Measurements from ENCODE around the gene NMRAL1. TPM values are rescaled to one million over a fixed set of nuclear protein-coding genes. Genes with fewer than 3 reads are reported as not detected.

NMRAL1 gene
- total RNA-seq, 1 donor from 2014 or later: 32.8 TPM

DNA sequence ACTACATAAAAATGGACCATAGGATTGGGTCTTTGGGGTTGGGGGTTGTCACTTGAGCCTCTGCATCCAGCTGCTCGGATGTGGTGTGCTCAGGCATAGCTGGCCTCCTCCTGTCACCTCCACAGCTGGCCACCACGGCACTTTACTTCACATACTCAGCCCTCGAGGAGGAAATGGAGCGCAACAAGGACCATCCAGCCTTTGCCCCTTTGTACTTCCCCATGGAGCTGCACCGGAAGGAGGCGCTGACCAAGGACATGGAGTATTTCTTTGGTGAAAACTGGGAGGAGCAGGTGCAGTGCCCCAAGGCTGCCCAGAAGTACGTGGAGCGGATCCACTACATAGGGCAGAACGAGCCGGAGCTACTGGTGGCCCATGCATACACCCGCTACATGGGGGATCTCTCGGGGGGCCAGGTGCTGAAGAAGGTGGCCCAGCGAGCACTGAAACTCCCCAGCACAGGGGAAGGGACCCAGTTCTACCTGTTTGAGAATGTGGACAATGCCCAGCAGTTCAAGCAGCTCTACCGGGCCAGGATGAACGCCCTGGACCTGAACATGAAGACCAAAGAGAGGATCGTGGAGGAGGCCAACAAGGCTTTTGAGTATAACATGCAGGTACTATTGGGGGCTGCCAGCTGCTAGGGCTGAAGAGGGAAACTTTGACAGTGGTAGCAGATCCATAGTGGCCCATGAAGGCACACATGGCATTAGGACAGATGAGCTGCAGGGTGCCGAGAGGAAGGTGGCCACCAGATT lies 33.3 kb upstream of the NMRAL1 start:
- intact Hi-C loops (cut with DNase I): no loop called here
- ATAC-seq (no peak), DNase-seq (ENCODE audit: low spot score) (no peak)

DNA sequence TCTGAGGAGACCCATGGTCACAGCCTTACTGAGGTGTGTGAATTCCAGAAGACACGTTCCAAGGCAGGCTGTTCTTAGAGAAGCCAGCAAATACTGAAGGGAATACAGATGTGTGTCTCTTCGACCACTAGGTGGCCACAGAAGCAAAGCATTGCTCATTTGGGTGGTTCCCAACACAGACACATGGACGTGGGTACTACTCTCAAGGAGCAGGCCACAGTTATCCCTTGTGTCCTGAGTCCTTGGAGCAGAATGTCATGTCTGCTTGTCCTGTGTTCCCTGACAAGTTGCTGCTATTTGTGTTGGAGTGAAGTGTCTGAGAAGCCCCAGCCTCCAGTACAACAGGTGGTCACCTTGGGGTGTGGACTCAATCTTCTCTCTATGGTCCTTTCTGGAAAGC lies 32.0 kb upstream of the NMRAL1 start:
- intact Hi-C loops (cut with DNase I): no loop called here
- ATAC-seq (peak; percentile 87), DNase-seq (ENCODE audit: low spot score) (no peak)

DNA sequence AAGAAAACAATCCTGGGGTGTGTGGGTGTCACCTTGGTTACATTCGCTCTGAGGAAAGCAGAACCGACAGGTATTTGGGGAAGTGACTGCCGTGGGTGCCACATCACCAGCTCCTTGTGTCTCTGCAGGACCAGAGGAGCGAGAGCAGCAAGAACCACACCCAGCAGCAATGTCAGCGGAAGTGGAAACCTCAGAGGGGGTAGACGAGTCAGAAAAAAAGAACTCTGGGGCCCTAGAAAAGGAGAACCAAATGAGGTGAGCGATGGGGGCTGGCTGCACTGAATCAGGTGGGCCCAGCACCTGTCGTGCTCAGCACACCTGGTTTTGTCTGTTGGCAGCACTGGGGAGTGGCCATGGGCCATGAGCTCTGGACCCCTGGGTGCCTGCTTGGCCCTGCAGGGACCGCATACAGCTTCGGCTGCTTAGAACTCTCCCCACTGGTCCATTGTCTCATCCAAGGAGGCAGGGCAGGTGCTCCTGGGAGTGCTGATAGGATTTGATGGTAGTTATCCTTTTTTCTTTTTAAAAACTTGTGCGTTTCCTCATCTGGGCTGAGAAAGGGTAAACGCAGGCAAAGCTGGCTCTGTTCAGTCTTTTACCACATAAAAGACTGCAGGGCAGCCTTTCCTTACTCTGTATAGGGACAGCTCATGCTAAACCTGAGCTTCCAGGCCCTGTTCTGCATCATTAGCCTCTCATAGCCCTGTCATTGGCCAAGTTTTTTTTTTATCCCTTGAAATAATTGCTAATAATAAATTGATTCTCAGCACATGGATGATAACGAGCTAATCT lies 31.1 kb upstream of the NMRAL1 start:
- intact Hi-C loops (cut with DNase I): no loop called here
- ATAC-seq: no peak

DNA sequence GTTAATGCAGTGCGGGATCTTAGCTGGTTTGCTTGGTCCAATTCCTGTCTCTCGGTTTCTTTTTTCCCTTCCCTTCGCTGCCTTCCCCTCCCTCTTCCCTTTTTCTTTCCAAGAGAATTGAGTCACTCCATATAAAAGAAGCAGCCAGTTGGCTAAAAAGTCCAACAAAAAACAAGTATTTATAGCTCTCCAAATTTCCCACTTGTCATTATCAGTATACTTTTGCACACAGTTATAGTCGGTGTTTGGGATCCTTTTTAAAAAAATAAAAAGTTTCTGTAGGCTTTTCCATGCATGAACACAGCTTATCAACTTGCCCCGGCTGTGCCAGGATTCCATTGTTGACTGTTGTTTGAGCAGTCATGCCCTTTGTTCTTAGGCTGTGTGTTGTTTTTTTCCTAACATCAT lies 26.6 kb upstream of the NMRAL1 start:
- ATAC-seq (peak; percentile 47), DNase-seq (ENCODE audit: low spot score) (no peak)
- intact Hi-C loops (cut with DNase I): no loop called here

More for the DNA sequence above, 31.1 kb upstream of the NMRAL1 start:
- no peak for DNase-seq (ENCODE audit: low spot score)

DNA sequence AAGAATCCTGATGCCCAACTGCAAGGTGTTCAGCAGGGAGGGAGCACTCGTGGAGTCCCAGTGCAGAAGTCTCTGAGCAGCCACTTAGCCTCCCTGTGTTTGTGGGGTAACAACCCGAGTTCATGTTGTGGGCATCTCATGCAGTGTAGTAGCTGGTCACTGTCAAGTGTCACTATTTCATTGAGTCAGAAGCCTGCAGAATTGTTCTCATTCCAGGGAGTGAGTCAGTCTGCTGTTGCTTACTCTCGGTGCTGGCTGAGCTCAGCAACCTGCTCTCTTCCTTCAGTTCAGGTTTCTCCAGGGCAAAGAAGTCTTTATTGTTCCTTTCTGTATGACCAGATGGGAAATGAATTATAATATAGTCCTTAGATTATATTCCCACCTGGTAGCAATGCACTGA lies 25.8 kb upstream of the NMRAL1 start:
- ATAC-seq (peak; percentile 80), DNase-seq (ENCODE audit: low spot score) (no peak)
- intact Hi-C loops (cut with DNase I): no loop called here

DNA sequence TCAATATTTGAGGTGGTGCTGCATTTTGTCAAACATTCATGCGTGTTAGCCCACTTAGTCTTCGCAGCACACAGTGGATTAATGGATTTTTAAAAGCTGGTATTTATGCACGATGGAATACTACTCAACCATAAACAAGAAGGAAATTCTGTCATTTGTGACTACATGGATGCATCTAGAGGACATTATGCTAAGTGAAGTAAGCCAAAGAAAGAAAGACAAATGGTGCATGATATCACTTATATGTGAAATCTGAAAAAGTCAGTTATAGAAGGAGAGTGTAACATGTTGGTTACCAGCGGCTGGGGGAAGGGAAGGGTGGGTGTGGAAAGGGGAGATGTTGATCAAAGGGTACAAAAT lies 24.8 kb upstream of the NMRAL1 start:
- ATAC-seq (no peak), DNase-seq (ENCODE audit: low spot score) (no peak)
- intact Hi-C loops (cut with DNase I): no loop called here

DNA sequence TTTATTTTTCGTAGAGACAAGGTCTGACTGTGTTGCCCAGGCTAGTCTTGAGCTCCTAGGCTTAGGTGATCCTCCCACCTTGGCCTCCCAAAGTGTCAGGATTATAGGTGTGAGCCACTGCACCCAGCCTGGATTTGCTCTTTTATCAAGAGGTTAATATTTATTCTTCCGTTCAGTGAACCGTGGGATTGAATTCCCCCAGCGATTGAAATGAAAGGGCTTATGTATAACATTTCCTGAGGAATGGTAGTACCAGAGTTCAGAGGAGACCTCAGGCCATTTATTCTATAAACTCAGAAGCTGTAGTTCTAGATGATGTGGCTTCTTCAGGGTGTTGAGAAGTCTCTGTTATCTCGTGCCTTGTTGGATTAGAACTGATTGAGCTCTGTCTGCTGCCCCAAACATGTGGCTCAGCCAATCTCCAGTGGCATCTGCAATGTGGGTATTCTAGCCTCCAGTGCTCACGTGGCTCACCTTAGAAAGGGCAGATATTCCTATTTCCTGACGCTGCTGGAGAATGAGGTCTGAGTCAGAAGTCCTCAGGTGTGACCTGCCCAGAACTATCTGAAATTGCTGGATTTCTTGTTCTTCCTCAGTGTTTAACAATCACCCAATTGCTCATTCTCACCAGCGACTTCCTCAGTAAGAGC lies 24.2 kb upstream of the NMRAL1 start:
- DNase-seq (ENCODE audit: low spot score) (no peak), ATAC-seq (no peak)
- intact Hi-C loops (cut with DNase I): no loop called here

DNA sequence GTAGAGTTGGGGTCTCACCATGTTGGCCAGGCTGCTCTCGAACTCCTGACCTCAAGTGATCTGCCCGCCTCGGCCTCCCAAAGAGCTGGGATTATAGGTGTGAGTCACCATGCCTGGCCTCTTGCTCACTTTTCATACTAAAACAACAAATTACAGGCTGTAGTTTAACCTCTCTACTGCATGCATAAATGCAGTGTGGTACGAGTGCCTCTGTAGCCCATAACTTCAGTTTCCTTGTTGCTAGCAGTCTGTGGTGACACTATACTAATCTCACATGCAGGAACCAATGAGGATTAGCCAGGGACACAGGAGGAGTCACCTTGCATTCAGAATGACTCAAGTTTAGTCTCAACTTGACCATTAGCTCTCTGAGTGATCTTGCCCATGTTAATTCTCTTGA lies 21.9 kb upstream of the NMRAL1 start:
- intact Hi-C loops (cut with DNase I): no loop called here
- no peak for DNase-seq (ENCODE audit: low spot score)
- no peak for ATAC-seq

DNA sequence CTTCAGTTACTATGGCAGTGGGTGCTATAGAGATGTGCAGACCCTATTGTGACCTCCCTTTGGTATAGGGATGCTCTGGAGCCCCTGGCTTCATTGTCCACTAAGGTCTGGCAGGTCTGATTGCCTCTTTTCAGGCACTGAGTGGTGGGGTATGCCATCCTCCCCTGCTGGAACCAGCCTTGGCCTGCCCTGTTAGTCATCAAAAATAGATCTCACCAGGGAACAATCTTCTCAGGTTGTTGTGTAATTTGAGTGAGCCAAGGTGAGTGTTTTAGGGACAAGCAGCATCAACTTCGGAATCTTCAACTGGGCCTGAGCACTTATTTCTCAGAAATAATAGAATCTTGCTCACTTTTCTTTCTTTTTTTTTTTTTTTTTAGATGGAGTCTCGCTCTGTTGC lies 21.3 kb upstream of the NMRAL1 start:
- intact Hi-C loops (cut with DNase I): no loop called here
- ATAC-seq (no peak), DNase-seq (ENCODE audit: low spot score) (no peak)

DNA sequence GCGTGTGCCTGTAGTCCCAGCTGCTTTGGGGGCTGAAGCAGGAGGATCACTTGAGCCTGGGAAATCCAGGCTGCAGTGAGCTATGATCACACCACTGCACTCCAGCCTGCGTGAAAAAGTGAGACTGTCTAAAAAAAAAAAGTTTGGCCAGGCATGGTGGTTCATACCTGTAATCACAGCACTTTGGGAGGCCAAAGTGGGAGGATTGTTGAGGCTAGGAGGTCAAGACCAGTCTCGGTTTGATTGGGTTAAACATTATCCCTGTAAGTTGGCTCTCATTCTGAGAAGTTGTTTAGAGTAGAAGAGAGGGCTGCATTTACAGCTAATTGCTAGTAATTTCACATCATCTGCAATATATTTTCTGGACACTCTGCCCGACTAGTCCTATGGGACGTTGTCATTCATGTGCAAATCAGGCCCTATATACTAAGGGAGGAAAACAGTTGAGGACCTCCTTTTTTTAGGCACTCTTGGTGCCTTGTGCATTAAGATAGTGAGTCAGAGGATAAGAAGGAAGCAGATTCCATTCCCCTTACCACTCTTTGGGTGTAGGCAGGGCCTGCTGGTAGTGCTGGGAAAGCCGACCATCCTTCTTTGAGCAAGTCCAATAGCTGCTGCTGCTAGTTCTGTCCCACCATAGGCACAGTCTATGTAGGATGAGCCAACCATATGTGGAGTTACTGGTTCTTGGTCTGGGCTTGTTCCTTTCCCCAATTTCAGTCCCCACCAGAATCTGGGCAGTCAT lies 20.5 kb upstream of the NMRAL1 start:
- ATAC-seq (no peak), DNase-seq (ENCODE audit: low spot score) (no peak)
- intact Hi-C loops (cut with DNase I): no loop called here

DNA sequence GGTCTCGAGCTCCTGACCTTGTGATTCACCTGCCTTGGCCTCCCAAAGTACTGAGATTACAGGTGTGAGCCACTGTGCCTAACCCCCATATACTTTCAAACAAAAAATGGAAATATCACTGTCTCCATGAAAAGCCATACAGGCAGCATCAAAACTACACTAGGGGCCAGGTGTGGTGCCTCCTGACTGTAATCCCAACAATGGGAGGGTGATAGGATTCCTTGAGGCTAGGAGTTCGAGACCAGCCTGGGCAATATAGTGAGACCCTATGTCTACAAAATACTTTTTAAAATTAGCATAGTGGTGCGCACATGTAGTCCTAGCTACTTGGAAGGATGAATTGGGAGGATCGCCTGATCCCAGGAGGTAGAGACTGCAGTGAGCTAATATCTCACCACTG lies 17.5 kb upstream of the NMRAL1 start:
- DNase-seq (ENCODE audit: low spot score): no peak
- ATAC-seq: no peak
- intact Hi-C loops (cut with DNase I): no loop called here

DNA sequence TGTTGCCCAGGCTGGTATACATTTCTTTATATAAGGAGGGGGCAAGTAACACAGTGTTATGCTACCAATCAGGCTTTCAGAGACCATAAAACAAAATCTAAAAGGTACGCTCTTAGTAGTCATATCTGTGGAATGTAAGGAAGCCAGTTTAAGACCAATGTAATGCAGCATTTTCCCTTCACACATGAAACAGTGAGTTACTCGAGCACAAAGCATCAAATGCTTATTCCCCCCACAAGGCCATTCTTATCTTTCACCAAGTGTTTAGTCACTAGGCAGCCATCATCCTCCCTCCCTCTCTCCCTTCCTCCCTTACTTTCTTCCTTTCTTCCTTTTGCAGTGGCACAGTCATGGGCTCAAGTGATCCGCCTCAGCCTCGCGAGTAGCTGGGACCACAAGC lies 14.6 kb upstream of the NMRAL1 start:
- DNase-seq (ENCODE audit: low spot score): no peak
- ATAC-seq: no peak
- intact Hi-C loops (cut with DNase I): no loop called here

DNA sequence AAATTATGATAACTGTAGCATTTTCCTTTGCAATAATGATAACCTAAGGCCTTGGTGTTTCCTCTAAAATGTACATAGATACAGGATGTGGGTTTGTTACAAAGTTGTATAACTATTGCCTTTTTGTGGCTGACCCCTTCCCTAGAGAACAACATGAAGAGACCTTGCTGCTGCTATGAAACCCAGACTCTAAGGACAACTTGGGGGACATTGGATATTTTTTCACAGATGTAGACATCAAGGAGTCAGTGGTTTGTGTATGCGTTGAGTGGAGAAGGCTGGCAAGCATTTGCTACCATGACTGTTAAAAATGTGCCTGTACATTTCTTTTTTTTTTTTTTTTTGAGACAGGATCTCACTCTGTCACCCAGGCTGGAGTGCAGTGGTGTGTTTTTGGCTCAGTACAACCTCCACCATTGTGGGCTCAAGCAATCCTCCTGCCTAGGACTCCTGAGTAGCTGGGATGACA lies 14.1 kb upstream of the NMRAL1 start:
- DNase-seq (ENCODE audit: low spot score) (no peak), ATAC-seq (no peak)
- intact Hi-C loops (cut with DNase I): no loop called here

DNA sequence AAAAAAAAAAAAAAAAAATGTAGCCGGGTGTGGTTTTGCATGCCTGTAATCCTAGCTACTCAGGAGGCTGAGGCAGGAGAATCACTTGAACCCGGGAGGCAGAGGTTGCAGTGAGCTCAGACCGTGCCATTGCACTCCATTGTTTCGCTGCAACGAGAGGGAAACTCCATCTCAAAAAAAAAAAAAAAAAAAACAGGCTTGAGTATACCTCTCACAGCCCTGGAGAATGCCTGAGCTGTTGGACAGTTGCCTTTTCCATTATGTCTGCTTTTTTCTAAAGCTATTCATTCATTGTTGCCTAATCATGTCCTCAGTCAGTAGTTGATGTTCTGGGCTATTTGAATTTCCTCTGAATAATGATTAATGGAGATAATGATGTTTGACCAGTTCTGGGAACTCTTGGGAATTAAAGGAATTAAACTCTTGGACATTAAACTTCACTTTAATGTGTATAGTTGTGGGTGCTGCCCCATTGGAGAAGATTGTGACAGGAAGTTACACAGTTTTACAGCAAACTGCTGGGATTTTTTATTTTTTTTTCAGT lies 13.6 kb upstream of the NMRAL1 start:
- DNase-seq (ENCODE audit: low spot score) (no peak), ATAC-seq (peak; percentile 16)
- intact Hi-C loops (cut with DNase I): no loop called here

DNA sequence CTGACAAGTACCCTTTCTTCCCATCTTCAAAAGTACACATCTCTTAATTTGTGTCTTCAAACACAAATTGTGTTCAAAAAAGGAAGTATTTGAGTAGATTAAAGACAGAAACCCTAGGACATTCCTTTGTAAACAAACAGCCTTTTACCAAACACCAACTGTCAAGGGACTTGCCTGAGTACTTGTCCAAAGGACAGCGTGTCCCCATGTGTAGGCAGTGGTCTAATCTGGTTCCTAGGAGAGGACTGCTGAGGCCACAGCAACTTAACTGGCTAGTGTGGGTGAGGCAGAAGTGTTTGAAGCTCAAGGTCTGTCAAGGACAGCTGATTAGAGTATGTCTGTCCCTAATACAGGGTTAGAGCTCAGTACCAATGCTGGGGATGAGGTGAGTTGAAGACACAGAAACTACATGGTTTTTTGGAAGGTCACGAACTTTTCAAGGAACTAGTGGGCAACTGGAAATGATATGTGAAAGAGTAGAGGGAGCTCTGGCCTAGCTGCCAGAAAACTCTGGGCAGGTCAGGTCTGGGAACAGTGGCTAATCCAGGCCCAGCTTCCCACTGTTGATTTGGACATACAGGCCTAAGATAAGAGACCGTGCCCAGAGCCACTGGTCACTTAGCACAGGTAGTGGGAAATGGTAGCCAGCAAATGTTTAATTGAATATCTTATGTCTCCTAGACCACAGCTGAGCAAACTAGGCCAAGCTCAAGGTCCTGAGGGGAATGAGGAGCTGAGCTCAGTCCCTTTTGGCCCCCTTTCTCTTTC lies 11.9 kb upstream of the NMRAL1 start:
- intact Hi-C loops (cut with DNase I): no loop called here
- no peak for DNase-seq (ENCODE audit: low spot score)
- peak; percentile 93 for ATAC-seq

DNA sequence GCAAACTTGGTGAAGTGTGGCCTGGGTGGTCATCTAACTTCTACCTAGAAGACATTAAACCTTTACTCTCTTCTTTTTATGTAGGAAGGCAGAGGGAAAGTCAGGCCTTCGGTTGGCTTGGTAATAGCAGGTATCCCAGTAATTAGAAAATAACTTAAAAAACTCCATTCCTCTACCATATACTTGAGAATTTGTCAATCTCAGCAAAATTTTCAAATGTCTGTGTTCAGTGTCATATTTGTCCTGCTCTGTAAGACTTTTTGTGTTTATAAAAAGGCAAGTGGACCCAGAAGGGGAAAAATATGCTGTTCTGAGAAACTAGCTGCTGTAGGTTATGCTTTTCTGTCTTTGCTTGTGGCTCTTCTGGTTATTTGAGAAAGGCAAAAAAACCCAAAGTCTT lies 7.5 kb upstream of the NMRAL1 start:
- intact Hi-C loops (cut with DNase I): no loop called here
- ATAC-seq: no peak
- DNase-seq (ENCODE audit: low spot score): no peak

DNA sequence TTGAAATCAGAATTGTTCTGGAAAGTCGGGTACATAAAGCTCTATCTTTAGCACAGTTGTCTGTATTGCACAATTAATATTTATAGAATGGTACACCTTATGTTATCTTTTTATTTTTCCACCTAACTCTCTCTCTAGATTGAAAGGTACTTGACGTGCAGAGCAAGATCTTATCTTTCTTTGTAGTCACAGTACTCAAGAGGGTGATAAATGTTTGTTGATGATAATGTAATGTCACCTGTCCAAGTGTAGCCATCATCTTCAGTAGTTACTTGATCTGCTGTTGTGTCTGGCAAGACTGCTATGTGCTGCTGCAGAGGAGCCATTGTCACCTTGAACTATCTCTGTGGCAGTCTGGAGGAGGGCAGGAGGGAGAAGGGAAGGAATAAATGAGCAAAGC lies 7.1 kb upstream of the NMRAL1 start:
- ATAC-seq: no peak
- DNase-seq (ENCODE audit: low spot score): no peak
- intact Hi-C loops (cut with DNase I): no loop called here

DNA sequence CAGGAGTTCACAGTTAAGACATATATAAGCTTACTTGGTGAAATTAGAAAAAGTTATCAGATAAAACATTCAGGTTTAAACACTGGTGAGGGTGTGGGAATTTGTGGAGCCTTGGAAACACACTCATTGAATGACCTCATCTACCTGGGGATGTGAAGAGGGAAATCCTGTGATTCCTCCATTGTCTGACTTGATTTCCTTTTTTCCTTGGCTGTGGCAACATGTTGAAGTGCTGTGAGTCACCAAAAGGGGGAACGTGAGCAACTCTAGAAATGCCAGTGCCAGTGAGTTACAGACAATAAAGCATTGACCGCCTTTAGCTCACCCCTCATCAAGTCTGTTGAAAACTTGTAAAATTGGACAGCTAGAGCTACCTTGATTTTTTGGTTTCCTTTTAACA lies 3.5 kb upstream of the NMRAL1 start:
- intact Hi-C loops (cut with DNase I): no loop called here
- DNase-seq (ENCODE audit: low spot score) (no peak), ATAC-seq (no peak)
